Body of pancreas (tissue), 4 donors: ENCODE data around the gene CACNA1H.

Experiments used
- POLR2A ChIP-seq, 3 donors: fragments of 450-650 bp; IDR thresholded peaks; one replicate each; pipeline ENCODE4 v1.6.1; 2016; ENCODE audit warnings: antibody characterized with exemption in 3 of 3, mild to moderate bottlenecking in 2 of 3
- TF ChIP-seq, protein P1 (sequence below), 7 experiments: fragments of 450-650 bp in 4 of 7; fragments of 200-600 bp in 3 of 7; sonication (generic) in 3 of 7; IDR thresholded peaks; one replicate each; pipeline ENCODE4 v1.5.1; 2016 to 2019; ENCODE audit warnings: antibody characterized with exemption in 7 of 7

DNA sequence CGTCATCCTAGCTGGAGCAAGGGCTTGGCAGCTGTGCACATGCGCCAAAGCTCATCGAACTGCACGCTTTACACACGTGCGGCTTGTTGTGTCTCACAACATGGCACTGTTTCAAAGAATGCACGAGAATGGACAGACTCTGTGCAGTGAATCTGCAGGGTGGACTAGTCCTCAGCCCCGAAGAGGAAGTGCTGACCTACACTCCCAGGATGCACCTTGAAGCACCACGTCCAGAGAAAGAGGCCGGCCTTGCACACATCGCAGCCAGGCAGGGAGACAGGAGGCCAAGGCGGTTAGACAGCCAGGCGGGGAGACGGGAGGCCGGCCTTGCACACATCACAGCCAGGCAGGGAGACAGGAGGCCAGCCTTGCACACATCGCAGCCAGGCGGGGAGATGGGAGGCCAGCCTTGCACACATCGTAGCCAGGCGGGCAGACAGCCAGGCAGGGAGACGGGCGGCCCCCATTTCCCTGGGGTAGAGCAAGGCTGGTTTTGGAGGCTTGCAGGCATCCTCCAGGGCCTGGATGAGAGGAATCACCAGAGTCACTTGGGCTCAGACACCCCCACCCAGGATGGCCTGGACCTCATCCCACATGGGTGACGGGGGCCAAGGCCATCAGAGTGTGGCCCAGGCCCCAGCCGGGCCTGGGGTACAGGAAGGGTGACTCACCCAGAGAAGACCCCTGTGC lies 9.0 kb upstream of the CACNA1H start:
- TF ChIP-seq, protein P1, sequence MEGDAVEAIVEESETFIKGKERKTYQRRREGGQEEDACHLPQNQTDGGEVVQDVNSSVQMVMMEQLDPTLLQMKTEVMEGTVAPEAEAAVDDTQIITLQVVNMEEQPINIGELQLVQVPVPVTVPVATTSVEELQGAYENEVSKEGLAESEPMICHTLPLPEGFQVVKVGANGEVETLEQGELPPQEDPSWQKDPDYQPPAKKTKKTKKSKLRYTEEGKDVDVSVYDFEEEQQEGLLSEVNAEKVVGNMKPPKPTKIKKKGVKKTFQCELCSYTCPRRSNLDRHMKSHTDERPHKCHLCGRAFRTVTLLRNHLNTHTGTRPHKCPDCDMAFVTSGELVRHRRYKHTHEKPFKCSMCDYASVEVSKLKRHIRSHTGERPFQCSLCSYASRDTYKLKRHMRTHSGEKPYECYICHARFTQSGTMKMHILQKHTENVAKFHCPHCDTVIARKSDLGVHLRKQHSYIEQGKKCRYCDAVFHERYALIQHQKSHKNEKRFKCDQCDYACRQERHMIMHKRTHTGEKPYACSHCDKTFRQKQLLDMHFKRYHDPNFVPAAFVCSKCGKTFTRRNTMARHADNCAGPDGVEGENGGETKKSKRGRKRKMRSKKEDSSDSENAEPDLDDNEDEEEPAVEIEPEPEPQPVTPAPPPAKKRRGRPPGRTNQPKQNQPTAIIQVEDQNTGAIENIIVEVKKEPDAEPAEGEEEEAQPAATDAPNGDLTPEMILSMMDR (IDR thresholded peaks at IDR 0.05): no peak
- no peak for TF ChIP-seq POLR2A (IDR thresholded peaks at IDR 0.05)
